HEK293T (cell line): ENCODE data around the gene NOL12.

Experiments used
- BHLHE40 ChIP-seq: fragments of 450-650 bp; IDR thresholded peaks from 2 replicates; pipeline ENCODE4 v1.6.1; 2016; ENCODE audit warnings: mild to moderate bottlenecking, moderate library complexity, borderline replicate concordance
- CTBP1 ChIP-seq: fragments of 450-650 bp; IDR thresholded peaks from 2 replicates; pipeline ENCODE4 v1.6.1; 2016; ENCODE audit warnings: borderline replicate concordance
- FOXM1 ChIP-seq: fragments of 450-650 bp; IDR thresholded peaks from 2 replicates; pipeline ENCODE4 v1.6.1; 2017; ENCODE audit warnings: mild to moderate bottlenecking, borderline replicate concordance
- PKNOX1 ChIP-seq: fragments of 450-650 bp; IDR thresholded peaks from 2 replicates; pipeline ENCODE4 v1.6.1; 2016
- SP1 ChIP-seq: fragments of 450-650 bp; IDR thresholded peaks from 2 replicates; pipeline ENCODE4 v1.6.1; 2017

- TF ChIP-seq PKNOX1 (no peak), FOXM1 (no peak), BHLHE40 (no peak), SP1 (no peak), CTBP1 (no peak)
Measured at GRCh38 chr22:37680191-37680851, 5.8 kb upstream of the NOL12 start.
